ENCODE results near the gene PIP4K2A. TPM values are rescaled to one million over a fixed set of nuclear protein-coding genes. Genes with fewer than 3 reads are reported as not detected.
"Not testable (repeated sequence)": the region's sequence is repeated elsewhere in the genome, so short reads cannot be mapped to it uniquely, and the experiment has no call there.

PIP4K2A gene
- total RNA-seq, 4 donors from 2014 or later: 6.8 to 34.7 (median 15.4) TPM

GRCh38 chr10:22504766-22505165, 209.6 kb downstream of the PIP4K2A start:
- DNase-seq: no peak
- H3K4me1 ChIP-seq: no peaks in the 10 kb centered on the region
- H3K4me3 ChIP-seq: no peak overlapping the region
- no peaks in the 10 kb centered on the region for H3K36me3 ChIP-seq
- H3K9me3 ChIP-seq: no peaks in the 10 kb centered on the region
- TF ChIP-seq CTCF (IDR thresholded peaks at IDR 0.05) (no peak), POLR2A (IDR thresholded peaks at IDR 0.05) (no peak)
- no peak overlapping the region for H3K27ac ChIP-seq
- H3K27me3 ChIP-seq: no peaks in the 10 kb centered on the region

- no peak overlapping the region for H3K27ac ChIP-seq
- TF ChIP-seq POLR2A (IDR thresholded peaks at IDR 0.05): no peak
- TF ChIP-seq CTCF (IDR thresholded peaks at IDR 0.05): no peak
- no peak for DNase-seq
- no peaks in the 10 kb centered on the region for H3K4me1 ChIP-seq
- no peaks in the 10 kb centered on the region for H3K36me3 ChIP-seq
- no peaks in the 10 kb centered on the region for H3K27me3 ChIP-seq
- no peaks in the 10 kb centered on the region for H3K9me3 ChIP-seq
- H3K4me3 ChIP-seq: no peak overlapping the region
Measured at GRCh38 chr10:22503315-22504088, 210.9 kb downstream of the PIP4K2A start.

GRCh38 chr10:22501863-22502262, 212.5 kb downstream of the PIP4K2A start:
- Histone ChIP-seq H3K4me1 (no peaks in the 10 kb centered on the region), H3K9me3 (no peaks in the 10 kb centered on the region), H3K36me3 (no peaks in the 10 kb centered on the region), H3K4me3 (no peak overlapping the region), H3K27me3 (no peaks in the 10 kb centered on the region), H3K27ac (no peak overlapping the region)
- no peak for DNase-seq
- TF ChIP-seq POLR2A (IDR thresholded peaks at IDR 0.05): no peak
- no peak for TF ChIP-seq CTCF (IDR thresholded peaks at IDR 0.05)

- H3K27me3 ChIP-seq: no peaks in the 10 kb centered on the region
- H3K9me3 ChIP-seq: no peaks in the 10 kb centered on the region
- no peaks in the 10 kb centered on the region for H3K4me1 ChIP-seq
- TF ChIP-seq CTCF (IDR thresholded peaks at IDR 0.05) (no peak), POLR2A (IDR thresholded peaks at IDR 0.05) (no peak)
- DNase-seq: no peak
- H3K4me3 ChIP-seq: no peak overlapping the region
- H3K27ac ChIP-seq: no peak overlapping the region
- no peaks in the 10 kb centered on the region for H3K36me3 ChIP-seq
Measured at GRCh38 chr10:22501413-22501812, 213.0 kb downstream of the PIP4K2A start.

GRCh38 chr10:22500656-22501340, 213.6 kb downstream of the PIP4K2A start:
- no peaks in the 10 kb centered on the region for H3K9me3 ChIP-seq
- no peaks in the 10 kb centered on the region for H3K4me1 ChIP-seq
- DNase-seq: no peak
- no peaks in the 10 kb centered on the region for H3K27me3 ChIP-seq
- H3K36me3 ChIP-seq: no peaks in the 10 kb centered on the region
- H3K4me3 ChIP-seq: no peak overlapping the region
- H3K27ac ChIP-seq: no peak overlapping the region
- TF ChIP-seq POLR2A (IDR thresholded peaks at IDR 0.05) (no peak), CTCF (IDR thresholded peaks at IDR 0.05) (no peak)

- not testable (repeated sequence) for H3K9me3 ChIP-seq, H3K27me3 ChIP-seq, H3K4me1 ChIP-seq, DNase-seq, H3K36me3 ChIP-seq, H3K4me3 ChIP-seq, H3K27ac ChIP-seq
Measured at GRCh38 chr10:22499973-22500372, 214.4 kb downstream of the PIP4K2A start.
